ENCODE data around the gene PROSER3. TPM values are rescaled to one million over a fixed set of nuclear protein-coding genes. Genes with fewer than 3 reads are reported as not detected.

Gene PROSER3
- total and polyA plus RNA-seq, 2 of the 13 experiments (the other 11 are each of a cell fraction or from before 2014, with no cell fraction given), result 5.1 to 5.7 TPM

DNA sequence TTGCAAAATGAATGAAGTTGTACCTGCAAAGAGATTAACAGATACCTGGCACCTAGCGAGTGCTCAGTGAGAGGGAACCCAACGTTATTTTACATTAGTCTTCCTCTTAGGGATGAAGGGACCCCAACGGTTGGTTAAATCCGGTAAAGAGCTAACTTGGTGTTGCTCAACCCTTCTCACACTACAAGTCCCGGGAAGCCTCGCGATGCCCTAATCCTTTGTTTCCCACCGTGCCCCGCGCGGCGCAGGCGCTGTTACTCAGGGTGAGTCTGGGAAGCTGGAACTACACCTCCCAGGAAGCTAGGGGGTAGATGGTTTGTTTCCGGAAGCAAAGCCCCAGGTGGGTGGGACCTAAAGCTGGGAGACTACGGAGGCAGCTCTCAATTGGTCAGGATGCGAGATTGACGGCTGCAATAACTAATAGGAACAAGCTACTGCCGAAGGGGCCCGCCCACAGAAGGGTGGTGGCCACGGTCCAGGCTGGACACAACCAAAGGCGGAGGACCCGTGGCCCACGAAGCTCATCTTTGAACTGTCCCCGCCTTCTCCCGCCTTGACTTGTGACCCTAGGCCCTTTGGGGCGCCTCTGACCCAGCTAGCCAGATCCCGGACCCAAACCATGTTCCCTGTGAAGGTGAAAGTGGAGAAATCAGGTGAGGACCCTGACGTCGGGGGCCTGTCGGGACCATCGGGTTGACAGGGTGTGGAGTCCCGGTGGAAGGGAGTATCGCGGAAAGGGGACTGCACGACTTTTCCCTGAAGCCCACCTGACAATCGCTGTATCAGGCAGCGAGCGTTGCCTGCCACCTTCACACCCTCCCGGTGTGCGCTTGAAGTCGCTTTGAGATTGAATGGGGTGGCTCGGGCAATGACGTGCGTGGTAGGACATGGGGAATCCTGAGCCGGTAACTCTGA is 9.6 kb upstream of the PROSER3 start, which contains the start of gene LIN37 (continued):
- TF ChIP-seq, protein P1, sequence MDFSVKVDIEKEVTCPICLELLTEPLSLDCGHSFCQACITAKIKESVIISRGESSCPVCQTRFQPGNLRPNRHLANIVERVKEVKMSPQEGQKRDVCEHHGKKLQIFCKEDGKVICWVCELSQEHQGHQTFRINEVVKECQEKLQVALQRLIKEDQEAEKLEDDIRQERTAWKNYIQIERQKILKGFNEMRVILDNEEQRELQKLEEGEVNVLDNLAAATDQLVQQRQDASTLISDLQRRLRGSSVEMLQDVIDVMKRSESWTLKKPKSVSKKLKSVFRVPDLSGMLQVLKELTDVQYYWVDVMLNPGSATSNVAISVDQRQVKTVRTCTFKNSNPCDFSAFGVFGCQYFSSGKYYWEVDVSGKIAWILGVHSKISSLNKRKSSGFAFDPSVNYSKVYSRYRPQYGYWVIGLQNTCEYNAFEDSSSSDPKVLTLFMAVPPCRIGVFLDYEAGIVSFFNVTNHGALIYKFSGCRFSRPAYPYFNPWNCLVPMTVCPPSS (IDR thresholded peaks at IDR 0.05), result no peak
- TF ChIP-seq, protein P2, sequence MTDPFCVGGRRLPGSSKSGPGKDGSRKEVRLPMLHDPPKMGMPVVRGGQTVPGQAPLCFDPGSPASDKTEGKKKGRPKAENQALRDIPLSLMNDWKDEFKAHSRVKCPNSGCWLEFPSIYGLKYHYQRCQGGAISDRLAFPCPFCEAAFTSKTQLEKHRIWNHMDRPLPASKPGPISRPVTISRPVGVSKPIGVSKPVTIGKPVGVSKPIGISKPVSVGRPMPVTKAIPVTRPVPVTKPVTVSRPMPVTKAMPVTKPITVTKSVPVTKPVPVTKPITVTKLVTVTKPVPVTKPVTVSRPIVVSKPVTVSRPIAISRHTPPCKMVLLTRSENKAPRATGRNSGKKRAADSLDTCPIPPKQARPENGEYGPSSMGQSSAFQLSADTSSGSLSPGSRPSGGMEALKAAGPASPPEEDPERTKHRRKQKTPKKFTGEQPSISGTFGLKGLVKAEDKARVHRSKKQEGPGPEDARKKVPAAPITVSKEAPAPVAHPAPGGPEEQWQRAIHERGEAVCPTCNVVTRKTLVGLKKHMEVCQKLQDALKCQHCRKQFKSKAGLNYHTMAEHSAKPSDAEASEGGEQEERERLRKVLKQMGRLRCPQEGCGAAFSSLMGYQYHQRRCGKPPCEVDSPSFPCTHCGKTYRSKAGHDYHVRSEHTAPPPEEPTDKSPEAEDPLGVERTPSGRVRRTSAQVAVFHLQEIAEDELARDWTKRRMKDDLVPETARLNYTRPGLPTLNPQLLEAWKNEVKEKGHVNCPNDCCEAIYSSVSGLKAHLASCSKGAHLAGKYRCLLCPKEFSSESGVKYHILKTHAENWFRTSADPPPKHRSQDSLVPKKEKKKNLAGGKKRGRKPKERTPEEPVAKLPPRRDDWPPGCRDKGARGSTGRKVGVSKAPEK (CRISPR knock-in tag; IDR thresholded peaks at IDR 0.05; ENCODE audit: borderline replicate concordance), result no peak
- TF ChIP-seq, protein P3, sequence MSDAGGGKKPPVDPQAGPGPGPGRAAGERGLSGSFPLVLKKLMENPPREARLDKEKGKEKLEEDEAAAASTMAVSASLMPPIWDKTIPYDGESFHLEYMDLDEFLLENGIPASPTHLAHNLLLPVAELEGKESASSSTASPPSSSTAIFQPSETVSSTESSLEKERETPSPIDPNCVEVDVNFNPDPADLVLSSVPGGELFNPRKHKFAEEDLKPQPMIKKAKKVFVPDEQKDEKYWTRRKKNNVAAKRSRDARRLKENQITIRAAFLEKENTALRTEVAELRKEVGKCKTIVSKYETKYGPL (CRISPR knock-in tag; IDR thresholded peaks at IDR 0.05), result no peak
- TF ChIP-seq, protein P4, sequence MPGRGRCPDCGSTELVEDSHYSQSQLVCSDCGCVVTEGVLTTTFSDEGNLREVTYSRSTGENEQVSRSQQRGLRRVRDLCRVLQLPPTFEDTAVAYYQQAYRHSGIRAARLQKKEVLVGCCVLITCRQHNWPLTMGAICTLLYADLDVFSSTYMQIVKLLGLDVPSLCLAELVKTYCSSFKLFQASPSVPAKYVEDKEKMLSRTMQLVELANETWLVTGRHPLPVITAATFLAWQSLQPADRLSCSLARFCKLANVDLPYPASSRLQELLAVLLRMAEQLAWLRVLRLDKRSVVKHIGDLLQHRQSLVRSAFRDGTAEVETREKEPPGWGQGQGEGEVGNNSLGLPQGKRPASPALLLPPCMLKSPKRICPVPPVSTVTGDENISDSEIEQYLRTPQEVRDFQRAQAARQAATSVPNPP (CRISPR knock-in tag; IDR thresholded peaks at IDR 0.05), result no peak
- TF ChIP-seq, protein P5, sequence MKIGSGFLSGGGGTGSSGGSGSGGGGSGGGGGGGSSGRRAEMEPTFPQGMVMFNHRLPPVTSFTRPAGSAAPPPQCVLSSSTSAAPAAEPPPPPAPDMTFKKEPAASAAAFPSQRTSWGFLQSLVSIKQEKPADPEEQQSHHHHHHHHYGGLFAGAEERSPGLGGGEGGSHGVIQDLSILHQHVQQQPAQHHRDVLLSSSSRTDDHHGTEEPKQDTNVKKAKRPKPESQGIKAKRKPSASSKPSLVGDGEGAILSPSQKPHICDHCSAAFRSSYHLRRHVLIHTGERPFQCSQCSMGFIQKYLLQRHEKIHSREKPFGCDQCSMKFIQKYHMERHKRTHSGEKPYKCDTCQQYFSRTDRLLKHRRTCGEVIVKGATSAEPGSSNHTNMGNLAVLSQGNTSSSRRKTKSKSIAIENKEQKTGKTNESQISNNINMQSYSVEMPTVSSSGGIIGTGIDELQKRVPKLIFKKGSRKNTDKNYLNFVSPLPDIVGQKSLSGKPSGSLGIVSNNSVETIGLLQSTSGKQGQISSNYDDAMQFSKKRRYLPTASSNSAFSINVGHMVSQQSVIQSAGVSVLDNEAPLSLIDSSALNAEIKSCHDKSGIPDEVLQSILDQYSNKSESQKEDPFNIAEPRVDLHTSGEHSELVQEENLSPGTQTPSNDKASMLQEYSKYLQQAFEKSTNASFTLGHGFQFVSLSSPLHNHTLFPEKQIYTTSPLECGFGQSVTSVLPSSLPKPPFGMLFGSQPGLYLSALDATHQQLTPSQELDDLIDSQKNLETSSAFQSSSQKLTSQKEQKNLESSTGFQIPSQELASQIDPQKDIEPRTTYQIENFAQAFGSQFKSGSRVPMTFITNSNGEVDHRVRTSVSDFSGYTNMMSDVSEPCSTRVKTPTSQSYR (CRISPR knock-in tag; IDR thresholded peaks at IDR 0.05; ENCODE audit: borderline replicate concordance), result no peak
- TF ChIP-seq ZEB1 (IDR thresholded peaks at IDR 0.05; ENCODE audit: insufficient replicate concordance, low read depth) (no peak), ISL2 (CRISPR knock-in tag; IDR thresholded peaks at IDR 0.05) (peak; percentile 56), ZNF501 (CRISPR knock-in tag; IDR thresholded peaks at IDR 0.05) (peak; percentile 54), TAF1 (CRISPR knock-in tag; IDR thresholded peaks at IDR 0.05) (peak; percentile 74), NCOA5 (CRISPR knock-in tag; IDR thresholded peaks at IDR 0.05) (no peak), NBN (conservative IDR thresholded peaks at IDR 0.05) (no peak), ZIK1 (CRISPR knock-in tag; IDR thresholded peaks at IDR 0.05; ENCODE audit: borderline replicate concordance, low read depth) (no peak), REL (CRISPR knock-in tag; conservative IDR thresholded peaks at IDR 0.05) (no peak)
- TF ChIP-seq, protein P6, sequence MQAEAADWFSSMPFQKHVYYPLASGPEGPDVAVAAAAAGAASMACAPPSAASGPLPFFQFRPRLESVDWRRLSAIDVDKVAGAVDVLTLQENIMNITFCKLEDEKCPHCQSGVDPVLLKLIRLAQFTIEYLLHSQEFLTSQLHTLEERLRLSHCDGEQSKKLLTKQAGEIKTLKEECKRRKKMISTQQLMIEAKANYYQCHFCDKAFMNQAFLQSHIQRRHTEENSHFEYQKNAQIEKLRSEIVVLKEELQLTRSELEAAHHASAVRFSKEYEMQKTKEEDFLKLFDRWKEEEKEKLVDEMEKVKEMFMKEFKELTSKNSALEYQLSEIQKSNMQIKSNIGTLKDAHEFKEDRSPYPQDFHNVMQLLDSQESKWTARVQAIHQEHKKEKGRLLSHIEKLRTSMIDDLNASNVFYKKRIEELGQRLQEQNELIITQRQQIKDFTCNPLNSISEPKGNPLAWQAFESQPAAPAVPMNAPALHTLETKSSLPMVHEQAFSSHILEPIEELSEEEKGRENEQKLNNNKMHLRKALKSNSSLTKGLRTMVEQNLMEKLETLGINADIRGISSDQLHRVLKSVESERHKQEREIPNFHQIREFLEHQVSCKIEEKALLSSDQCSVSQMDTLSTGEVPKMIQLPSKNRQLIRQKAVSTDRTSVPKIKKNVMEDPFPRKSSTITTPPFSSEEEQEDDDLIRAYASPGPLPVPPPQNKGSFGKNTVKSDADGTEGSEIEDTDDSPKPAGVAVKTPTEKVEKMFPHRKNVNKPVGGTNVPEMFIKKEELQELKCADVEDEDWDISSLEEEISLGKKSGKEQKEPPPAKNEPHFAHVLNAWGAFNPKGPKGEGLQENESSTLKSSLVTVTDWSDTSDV (CRISPR knock-in tag; IDR thresholded peaks at IDR 0.05), result no peak
- TF ChIP-seq, protein P7, sequence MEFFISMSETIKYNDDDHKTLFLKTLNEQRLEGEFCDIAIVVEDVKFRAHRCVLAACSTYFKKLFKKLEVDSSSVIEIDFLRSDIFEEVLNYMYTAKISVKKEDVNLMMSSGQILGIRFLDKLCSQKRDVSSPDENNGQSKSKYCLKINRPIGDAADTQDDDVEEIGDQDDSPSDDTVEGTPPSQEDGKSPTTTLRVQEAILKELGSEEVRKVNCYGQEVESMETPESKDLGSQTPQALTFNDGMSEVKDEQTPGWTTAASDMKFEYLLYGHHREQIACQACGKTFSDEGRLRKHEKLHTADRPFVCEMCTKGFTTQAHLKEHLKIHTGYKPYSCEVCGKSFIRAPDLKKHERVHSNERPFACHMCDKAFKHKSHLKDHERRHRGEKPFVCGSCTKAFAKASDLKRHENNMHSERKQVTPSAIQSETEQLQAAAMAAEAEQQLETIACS (CRISPR knock-in tag; IDR thresholded peaks at IDR 0.05), result no peak

Data from HepG2 (cell line).